ENCODE data around the gene MRM2. TPM values are rescaled to one million over a fixed set of nuclear protein-coding genes. Genes with fewer than 3 reads are reported as not detected.

The MRM2 gene
- polyA plus RNA-seq, 3 donors: 9.2 to 32.5 (median 26.7) TPM

DNA sequence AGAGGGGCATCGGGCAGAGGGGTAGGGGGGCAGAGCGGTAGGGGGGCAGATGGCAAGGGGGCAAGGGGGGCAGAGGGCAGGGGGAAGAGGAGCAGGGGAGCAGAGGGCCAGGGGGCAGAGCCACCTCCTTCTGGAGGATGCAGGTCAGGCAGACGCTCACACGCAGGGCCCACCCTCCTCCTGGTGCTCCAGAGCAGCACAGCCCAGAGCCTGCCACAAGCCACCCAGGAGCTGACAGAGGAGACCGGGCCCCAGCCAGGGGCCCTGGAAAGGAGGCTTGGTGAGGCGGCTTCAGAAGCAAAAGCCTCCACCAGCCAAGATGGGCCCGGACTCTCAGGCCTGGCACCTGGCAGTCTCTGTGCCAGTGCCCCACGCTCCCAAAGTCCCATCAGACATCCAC, 22.4 kb downstream of the MRM2 start:
- Histone ChIP-seq H3K9ac (ENCODE audit: insufficient read depth, low read length, poor library complexity, severe bottlenecking) (no peak overlapping the region), H3K9me3 (replicated peaks in 1 of 2; ENCODE audit: control insufficient read depth in 1 of 2, insufficient read depth in 1 of 2, low read length in 2 of 2) (no peaks in the 10 kb centered on the region), H3K4me3 (replicated peaks in 1 of 3; ENCODE audit: low read depth in 2 of 3, low read length in 3 of 3) (no peak overlapping the region), H4K20me1 (ENCODE audit: insufficient read depth, low read length) (peaks cover 9% of the 10 kb centered on the region), H3K27me3 (ENCODE audit: control insufficient read depth in 2 of 2, insufficient read depth in 2 of 2, low read length in 2 of 2) (no peaks in the 10 kb centered on the region), H3K36me3 (replicated peaks in 1 of 2; ENCODE audit: control insufficient read depth in 1 of 2, insufficient read depth in 2 of 2, low read length in 2 of 2) (peaks cover 86 to 100% of the 10 kb centered on the region in 2 donors), H3K4me2 (replicated peaks; ENCODE audit: extremely low read depth, low read length, poor library complexity, severe bottlenecking) (no peak overlapping the region), H2AFZ (ENCODE audit: insufficient read depth, low read depth, low read length, poor library complexity, severe bottlenecking) (no peak overlapping the region), H3K27ac (ENCODE audit: low read depth in 1 of 2, low read length in 2 of 2) (no peak overlapping the region), H3K4me1 (ENCODE audit: control insufficient read depth in 1 of 2, insufficient read depth in 2 of 2, low read length in 2 of 2) (no peaks in the 10 kb centered on the region), H3K79me2 (ENCODE audit: insufficient read depth, low read length) (no peaks in the 10 kb centered on the region)
- Mint-ChIP-seq H3K4me3 (no peak overlapping the region), H3K27me3 (ENCODE audit: low read depth in 3 of 3) (peaks cover 0 to 3% (median 0%) of the 10 kb centered on the region in 3 donors), H3K4me1 (no peaks in the 10 kb centered on the region), H3K36me3 (peaks cover 89 to 98% of the 10 kb centered on the region in 2 donors), H3K9me3 (peaks cover 0 to 2% (median 0%) of the 10 kb centered on the region in 7 donors), H3K27ac (no peak overlapping the region)
- WGBS (ENCODE audit: insufficient coverage): 100% methylated on average over 6 of the region's 8 CpGs
- no peak for TF ChIP-seq CTCF (IDR thresholded peaks at IDR 0.05)
- no peak for DNase-seq
- intact Hi-C loops (cut with micrococcal nuclease): no loop called here

- peaks cover 89 to 98% of the 10 kb centered on the region in 2 donors for H3K36me3 Mint-ChIP-seq
- Histone ChIP-seq H3K36me3 (replicated peaks in 1 of 2; ENCODE audit: control insufficient read depth in 1 of 2, insufficient read depth in 2 of 2, low read length in 2 of 2) (peaks cover 86 to 100% of the 10 kb centered on the region in 2 donors), H3K9me3 (replicated peaks in 1 of 2; ENCODE audit: control insufficient read depth in 1 of 2, insufficient read depth in 1 of 2, low read length in 2 of 2) (no peaks in the 10 kb centered on the region), H3K4me1 (ENCODE audit: control insufficient read depth in 1 of 2, insufficient read depth in 2 of 2, low read length in 2 of 2) (no peaks in the 10 kb centered on the region), H3K27ac (ENCODE audit: low read depth in 1 of 2, low read length in 2 of 2) (no peak overlapping the region), H3K4me3 (replicated peaks in 1 of 3; ENCODE audit: low read depth in 2 of 3, low read length in 3 of 3) (no peak overlapping the region), H4K20me1 (ENCODE audit: insufficient read depth, low read length) (peaks cover 9% of the 10 kb centered on the region), H3K9ac (ENCODE audit: insufficient read depth, low read length, poor library complexity, severe bottlenecking) (no peak overlapping the region), H3K4me2 (replicated peaks; ENCODE audit: extremely low read depth, low read length, poor library complexity, severe bottlenecking) (no peak overlapping the region), H3K79me2 (ENCODE audit: insufficient read depth, low read length) (no peaks in the 10 kb centered on the region), H2AFZ (ENCODE audit: insufficient read depth, low read depth, low read length, poor library complexity, severe bottlenecking) (no peak overlapping the region), H3K27me3 (ENCODE audit: control insufficient read depth in 2 of 2, insufficient read depth in 2 of 2, low read length in 2 of 2) (no peaks in the 10 kb centered on the region)
- TF ChIP-seq CTCF (IDR thresholded peaks at IDR 0.05): no peak
- peaks cover 0 to 3% (median 0%) of the 10 kb centered on the region in 3 donors for H3K27me3 Mint-ChIP-seq (ENCODE audit: low read depth in 3 of 3)
- no peak overlapping the region for H3K4me3 Mint-ChIP-seq
- H3K27ac Mint-ChIP-seq: no peak overlapping the region
- intact Hi-C loops (cut with micrococcal nuclease): no loop called here
- 97% methylated on average over 12 of the region's 15 CpGs for WGBS (ENCODE audit: insufficient coverage)
- H3K4me1 Mint-ChIP-seq: no peaks in the 10 kb centered on the region
- DNase-seq: no peak
- peaks cover 0 to 2% (median 0%) of the 10 kb centered on the region in 7 donors for H3K9me3 Mint-ChIP-seq
Observed at GRCh38 chr7:2219136-2219535, 22.9 kb downstream of the MRM2 start.
